IMR-90 (cell line): ENCODE data around the gene ABHD1. TPM values are rescaled to one million over a fixed set of nuclear protein-coding genes. Genes with fewer than 3 reads are reported as not detected.

Source experiments
- ATAC-seq: fragments of 200-7000 bp; cut with Tn5 transposase; 2 replicates; pipeline ENCODE4 v1.9.1; 2020; ENCODE audit warnings: low read depth, mild to moderate bottlenecking, moderate library complexity
- BruUV-seq: library from RNA; stranded (reverse); fragments of 400-500 nt; replicated peaks from 2 replicates; lab custom pipeline; 2021; lab: Mats Ljungman, UMichigan
- CTCF ChIA-PET: fragments of 300-600 bp; formaldehyde crosslinking; extraction: SDS; loops from one replicate; lab custom pipeline; 2021; ENCODE audit warnings: antibody characterized with exemption; lab: Yijun Ruan, JAX
- POLR2A ChIA-PET: fragments of 300-600 bp; sonication (Branson Sonifier 250); formaldehyde crosslinking; loops from one replicate; lab custom pipeline; 2022; ENCODE audit warnings: antibody characterized with exemption; ENCODE audit not compliant: unreplicated experiment; lab: Charles Lee
- DNase-seq: peaks from one replicate; pipeline ENCODE4 v3.0.0; 2013
- H2AFZ ChIP-seq: replicated peaks from 2 replicates; pipeline ENCODE3; 2013; ENCODE audit warnings: low read length, mild to moderate bottlenecking; ENCODE audit not compliant: poor library complexity
- H2AK5ac ChIP-seq: 2 replicates; pipeline ENCODE4 v1.6.1; 2013; ENCODE audit warnings: low read depth, low read length, inconsistent platforms
- H2AK9ac ChIP-seq: replicated peaks from 2 replicates; pipeline ENCODE3; 2013; ENCODE audit warnings: mild to moderate bottlenecking, low read depth, low read length, moderate library complexity; ENCODE audit not compliant: poor library complexity
- H2BK120ac ChIP-seq: 2 replicates; pipeline ENCODE4 v1.6.1; 2013; ENCODE audit warnings: low read depth, low read length, inconsistent platforms
- H2BK15ac ChIP-seq: 3 replicates; pipeline ENCODE4 v1.6.1; 2013; ENCODE audit warnings: low read depth, low read length, inconsistent platforms
- H2BK20ac ChIP-seq: 2 replicates; pipeline ENCODE4 v1.6.1; 2013; ENCODE audit warnings: low read depth, mild to moderate bottlenecking, inconsistent platforms, low read length, moderate library complexity
- H2BK5ac ChIP-seq: 2 replicates; pipeline ENCODE4 v1.6.1; 2013; ENCODE audit warnings: mild to moderate bottlenecking, low read depth, low read length, inconsistent platforms; ENCODE audit not compliant: poor library complexity, severe bottlenecking
- H3K14ac ChIP-seq: replicated peaks from 2 replicates; pipeline ENCODE4 v1.6.1; 2013; ENCODE audit warnings: low read depth, low read length, inconsistent platforms
- H3K18ac ChIP-seq: 2 replicates; pipeline ENCODE4 v1.6.1; 2013; ENCODE audit warnings: low read depth, low read length, control low read depth
- H3K23ac ChIP-seq: 2 replicates; pipeline ENCODE4 v1.6.1; 2013; ENCODE audit warnings: low read depth, low read length, inconsistent platforms
- H3K27ac ChIP-seq: 2 replicates; pipeline ENCODE4 v1.5.1; 2013; ENCODE audit warnings: mild to moderate bottlenecking, control low read depth, low read length; ENCODE audit not compliant: insufficient read depth
- H3K27me3 ChIP-seq: 2 replicates; pipeline ENCODE4 v1.6.1; 2013; ENCODE audit warnings: low read length; ENCODE audit not compliant: control insufficient read depth, insufficient read depth
- H3K36me3 ChIP-seq: 2 replicates; pipeline ENCODE4 v1.6.1; 2013; ENCODE audit warnings: low read length, mixed read lengths; ENCODE audit not compliant: control insufficient read depth, insufficient read depth
- H3K4ac ChIP-seq: 2 replicates; pipeline ENCODE4 v1.6.1; 2013; ENCODE audit warnings: low read depth, low read length, inconsistent platforms
- H3K4me1 ChIP-seq: 2 replicates; pipeline ENCODE4 v1.6.1; 2013; ENCODE audit warnings: low read length, mixed read lengths; ENCODE audit not compliant: control insufficient read depth, insufficient read depth
- H3K4me2 ChIP-seq: 2 replicates; pipeline ENCODE4 v1.6.1; 2013; ENCODE audit warnings: low read depth, mild to moderate bottlenecking, control low read depth, low read length, moderate library complexity
- H3K4me3 ChIP-seq: 2 replicates; pipeline ENCODE4 v1.5.1; 2013; ENCODE audit warnings: low read depth, mild to moderate bottlenecking, control low read depth, low read length, moderate library complexity; ENCODE audit not compliant: insufficient read depth
- H3K56ac ChIP-seq: 2 replicates; pipeline ENCODE4 v1.6.1; 2013; ENCODE audit warnings: low read length, inconsistent platforms; ENCODE audit not compliant: insufficient read depth; ENCODE audit errors: extremely low read depth
- H3K79me1 ChIP-seq, 2 experiments: 2 replicates each; pipeline ENCODE4 v1.6.1; 2013; ENCODE audit warnings: low read length in 2 of 2, inconsistent platforms in 1 of 2, low read depth in 1 of 2
- H3K9ac ChIP-seq: 2 replicates; pipeline ENCODE4 v1.6.1; 2013; ENCODE audit warnings: low read depth, low read length, control low read depth
- H3K9me1 ChIP-seq: 2 replicates; pipeline ENCODE4 v1.6.1; 2013; ENCODE audit warnings: low read length, inconsistent platforms; ENCODE audit not compliant: insufficient read depth
- H3K9me3 ChIP-seq: 2 replicates; pipeline ENCODE4 v1.6.1; 2013; ENCODE audit warnings: low read length; ENCODE audit not compliant: control insufficient read depth, insufficient read depth
- H4K20me1 ChIP-seq: 2 replicates; pipeline ENCODE4 v1.6.1; 2013; ENCODE audit warnings: low read length, inconsistent platforms; ENCODE audit not compliant: insufficient read depth
- H4K5ac ChIP-seq: 2 replicates; pipeline ENCODE4 v1.6.1; 2013; ENCODE audit warnings: mild to moderate bottlenecking, low read depth, low read length, control low read depth
- H4K8ac ChIP-seq, 2 experiments: 2 replicates each; pipeline ENCODE4 v1.6.1; 2013; ENCODE audit warnings: low read depth in 2 of 2, low read length in 2 of 2, control low read depth in 1 of 2, inconsistent platforms in 1 of 2
- H4K91ac ChIP-seq: 2 replicates; pipeline ENCODE4 v1.6.1; 2013; ENCODE audit warnings: low read depth, low read length, inconsistent platforms; ENCODE audit not compliant: insufficient read depth
- BHLHE40 ChIP-seq: fragments of 150-350 bp; IDR thresholded peaks from 2 replicates; pipeline ENCODE4 v1.6.1; 2016; ENCODE audit warnings: mild to moderate bottlenecking, low read depth, low read length
- CHD1 ChIP-seq: IDR thresholded peaks from 2 replicates; pipeline ENCODE4 v1.6.1; 2012; ENCODE audit warnings: low read depth, low read length, improper control_type of control experiment
- CTCF ChIP-seq: conservative IDR thresholded peaks from 2 replicates; pipeline ENCODE4 v1.5.1; 2012; ENCODE audit warnings: mild to moderate bottlenecking, low read depth, low read length, improper control_type of control experiment
- ELK1 ChIP-seq: fragments of 150-350 bp; IDR thresholded peaks from 2 replicates; pipeline ENCODE4 v1.6.1; 2016; ENCODE audit warnings: low read depth, mild to moderate bottlenecking, low read length, moderate library complexity, borderline replicate concordance
- FOS ChIP-seq: fragments of 150-350 bp; IDR thresholded peaks from 2 replicates; pipeline ENCODE4 v1.6.1; 2016; ENCODE audit warnings: low read depth, low read length
- MAFK ChIP-seq: IDR thresholded peaks from 2 replicates; pipeline ENCODE4 v1.6.1; 2012; ENCODE audit warnings: low read depth, low read length, improper control_type of control experiment
- MXI1 ChIP-seq: IDR thresholded peaks from 2 replicates; pipeline ENCODE4 v1.6.1; 2012; ENCODE audit warnings: low read depth, mild to moderate bottlenecking, low read length, moderate library complexity, borderline replicate concordance
- NFE2L2 ChIP-seq: fragments of 150-350 bp; IDR thresholded peaks from 2 replicates; pipeline ENCODE4 v1.6.1; 2016; ENCODE audit warnings: low read depth, mild to moderate bottlenecking, low read length
- RFX5 ChIP-seq: IDR thresholded peaks from 2 replicates; pipeline ENCODE4 v1.8.0; 2012; ENCODE audit warnings: low read depth, mild to moderate bottlenecking, low read length, moderate library complexity
- SMC3 ChIP-seq: fragments of 150-350 bp; IDR thresholded peaks from 2 replicates; pipeline ENCODE4 v1.6.1; 2016; ENCODE audit warnings: low read depth, mild to moderate bottlenecking, antibody characterized with exemption, low read length, moderate library complexity
- USF2 ChIP-seq: fragments of 150-350 bp; IDR thresholded peaks from 2 replicates; pipeline ENCODE4 v1.6.1; 2017; ENCODE audit warnings: mild to moderate bottlenecking, antibody characterized with exemption, low read length, low read depth
- WGBS, 2 experiments: methylation state at CpG; one replicate each; pipeline versions ENCODE4 v1.1.5 to v1.1.7; 2013; ENCODE audit warnings: missing lambda C conversion rate in 2 of 2; ENCODE audit not compliant: insufficient read length in 1 of 2; ENCODE audit errors: extremely low coverage in 2 of 2; 5-methylcytosine and 5-hydroxymethylcytosine counted together
- dilution Hi-C: fragments of 300-500 bp; cut with HindIII; formaldehyde crosslinking; loops from one replicate; pipeline ENCODE4 v1.14.3; 2018; ENCODE audit warnings: low sequenced_read_pairs; ENCODE audit not compliant: unreplicated experiment
- in situ Hi-C: fragments of 300-500 bp; cut with MboI; formaldehyde crosslinking; loops from 3 replicates; pipeline ENCODE4 v1.14.3; 2019; ENCODE audit warnings: low sequenced_read_pairs, inconsistent platforms, mixed read lengths
- intact Hi-C: fragments of 100-400 bp; cut with micrococcal nuclease; formaldehyde crosslinking; loops from 2 replicates; pipeline ENCODE4 v1.10.0; 2022
- polyA plus RNA-seq, 3 experiments: library from polyadenylated mRNA; depleted of rRNA; stranded (reverse); fragments of >200 nt; gene quantifications; 2 replicates each; pipeline ENCODE4 v1.2.3, GENCODE V29; 2012; ENCODE audit warnings: low replicate concordance in 1 of 3
- total RNA-seq: library from RNA; depleted of rRNA; stranded (reverse); fragments of >200 nt; gene quantifications from 2 replicates; pipeline ENCODE4 v1.2.3, GENCODE V29; 2012

Gene ABHD1
- total and polyA plus RNA-seq, 2 of the 4 experiments (the other 2 are of a cell fraction), result 0.24 TPM; not detected in 1

GRCh38 chr2:27083410-27084296, 40.0 kb upstream of the ABHD1 start:
- Histone ChIP-seq H3K79me1 (peaks cover 3 to 47% of the 10 kb centered on the region in 2 experiments; a peak in 3 of 4 replicates), H2BK20ac (no peak overlapping the region), H3K9me3 (no peaks in the 10 kb centered on the region), H3K4me2 (no peak overlapping the region), H4K20me1 (peaks cover 14% of the 10 kb centered on the region), H3K4me3 (no peak overlapping the region), H3K4me1 (peaks cover 18% of the 10 kb centered on the region), H2BK120ac (no peak overlapping the region), H3K56ac (no peak overlapping the region), H3K9me1 (peaks cover 3% of the 10 kb centered on the region; the same call in 1 of the 2 replicates), H3K36me3 (peaks cover 29% of the 10 kb centered on the region; the same call in 1 of the 2 replicates), H2AK9ac (no peak overlapping the region), H3K27ac (no peak overlapping the region), H3K9ac (no peak overlapping the region), H4K8ac (no peak overlapping the region), H4K5ac (no peak overlapping the region), H3K18ac (no peak overlapping the region), H4K91ac (no peak overlapping the region), H2BK15ac (no peak overlapping the region), H2AFZ (no peak overlapping the region), H3K27me3 (no peaks in the 10 kb centered on the region), H3K23ac (no peak overlapping the region), H2BK5ac (no peak overlapping the region), H3K14ac (no peak overlapping the region), H2AK5ac (no peak overlapping the region), H3K4ac (no peak overlapping the region)
- in situ Hi-C loops, result no loop called here
- TSS peak; percentile 60 for BruUV-seq
- WGBS, 2 experiments, result 89% methylated on average over 13 of the region's 20 CpGs; no CpG with 5 or more reads in 1 of the 2 experiments
- dilution Hi-C loops, result no loop called here
- TF ChIP-seq NFE2L2, result no peak
- no peak for TF ChIP-seq CTCF
- TF ChIP-seq ELK1, result no peak
- TF ChIP-seq MXI1, result no peak
- no peak for TF ChIP-seq SMC3
- TF ChIP-seq CHD1, result no peak
- TF ChIP-seq RFX5, result no peak
- TF ChIP-seq USF2, result no peak
- no peak for TF ChIP-seq MAFK
- TF ChIP-seq FOS, result no peak
- no peak for TF ChIP-seq BHLHE40
- ChIA-PET CTCF (no interaction called here), POLR2A (no interaction called here)
- no peak for DNase-seq
- intact Hi-C loops, result no loop called here
- no peak for ATAC-seq
